Endothelial cell of umbilical vein (primary cell): ENCODE data around the gene UQCRHL. TPM values are rescaled to one million over a fixed set of nuclear protein-coding genes. Genes with fewer than 3 reads are reported as not detected.

Source experiments
- BruUV-seq: library from RNA; stranded (reverse); fragments of 400-500 nt; replicated peaks from 2 replicates; lab custom pipeline; 2021; lab: Mats Ljungman, UMichigan
- CTCF ChIA-PET: fragments of 300-600, 350-600 bp; sonication (Branson Sonifier 250); formaldehyde crosslinking; loops from one replicate; lab custom pipeline; 2021; ENCODE audit warnings: antibody characterized with exemption, inconsistent platforms; lab: Charles Lee
- POLR2A ChIA-PET: fragments of 300-600, 350-600 bp; sonication (Branson Sonifier 250); formaldehyde crosslinking; loops from one replicate; lab custom pipeline; 2021; ENCODE audit warnings: antibody characterized with exemption, inconsistent platforms; lab: Charles Lee
- DNase-seq: peaks from one replicate; pipeline ENCODE4 v3.0.0-alpha.2; 2011; ENCODE audit warnings: low read depth, low spot score
- FAIRE-seq: peaks from 2 replicates; lab custom pipeline; 2011; peaks lifted over from hg19 to GRCh38; lab: Jason Lieb, UNC
- H2AFZ ChIP-seq: 2 replicates; pipeline ENCODE4 v1.6.0; 2012; ENCODE audit warnings: low read depth, low read length, control low read depth, inconsistent platforms
- H3K27ac ChIP-seq: 2 replicates; pipeline ENCODE4 v1.5.1; 2011; ENCODE audit warnings: low read depth, mild to moderate bottlenecking, control low read depth, low read length, moderate library complexity; ENCODE audit not compliant: insufficient read depth
- H3K27me3 ChIP-seq, 2 experiments: 2 replicates each; pipeline versions ENCODE4 v1.6.0 to v1.6.1; 2011; ENCODE audit warnings: low read length in 2 of 2, mixed read lengths in 1 of 2; ENCODE audit not compliant: control insufficient read depth in 2 of 2, insufficient read depth in 2 of 2
- H3K36me3 ChIP-seq, 2 experiments: 2 replicates in 1 of 2; 3 replicates in 1 of 2; pipeline ENCODE4 v1.5.1; 2011; ENCODE audit warnings: low read length in 2 of 2, mild to moderate bottlenecking in 1 of 2, moderate library complexity in 1 of 2; ENCODE audit not compliant: control insufficient read depth in 2 of 2, insufficient read depth in 2 of 2; ENCODE audit errors: extremely low read depth in 1 of 2
- H3K4me1 ChIP-seq: 3 replicates; pipeline ENCODE4 v1.5.1; 2011; ENCODE audit warnings: mild to moderate bottlenecking, low read length; ENCODE audit not compliant: control insufficient read depth, insufficient read depth; ENCODE audit errors: extremely low read depth
- H3K4me2 ChIP-seq: 2 replicates; pipeline ENCODE4 v1.6.1; 2011; ENCODE audit warnings: low read length, control low read depth, mixed read lengths; ENCODE audit not compliant: insufficient read depth
- H3K4me3 ChIP-seq, 3 experiments: fragments of 200-600 bp in 1 of 3; sonication (generic), shearing (Covaris generic) in 1 of 3; replicated peaks in 1 of 3; 2 replicates each; pipeline ENCODE4 v1.5.1; 2011 to 2016; ENCODE audit warnings: control low read depth in 3 of 3, low read length in 3 of 3, mild to moderate bottlenecking in 2 of 3, inconsistent platforms in 1 of 3, low read depth in 1 of 3, moderate library complexity in 1 of 3; ENCODE audit not compliant: insufficient read depth in 1 of 3
- H3K79me2 ChIP-seq: 2 replicates; pipeline ENCODE4 v1.6.0; 2012; ENCODE audit warnings: low read length, inconsistent platforms; ENCODE audit not compliant: control insufficient read depth, insufficient read depth
- H3K9ac ChIP-seq: replicated peaks from 2 replicates; pipeline ENCODE3; 2011; ENCODE audit warnings: low read length, control low read depth; ENCODE audit not compliant: insufficient read depth; ENCODE audit errors: extremely low read depth
- H3K9me1 ChIP-seq: replicated peaks from 3 replicates; pipeline ENCODE4 v1.6.0; 2011; ENCODE audit warnings: mild to moderate bottlenecking, low read length; ENCODE audit not compliant: control insufficient read depth, insufficient read depth; ENCODE audit errors: extremely low read depth
- H3K9me3 ChIP-seq: replicated peaks from 2 replicates; pipeline ENCODE4 v1.5.1; 2012; ENCODE audit warnings: low read length, inconsistent platforms; ENCODE audit not compliant: control insufficient read depth, insufficient read depth
- H4K20me1 ChIP-seq: replicated peaks from 2 replicates; pipeline ENCODE3; 2011; ENCODE audit warnings: mild to moderate bottlenecking, low read length; ENCODE audit not compliant: control insufficient read depth, insufficient read depth; ENCODE audit errors: extremely low read depth
- EZH2 ChIP-seq: IDR thresholded peaks from 2 replicates; pipeline ENCODE4 v1.6.1; 2012; ENCODE audit warnings: borderline replicate concordance, low read depth, mild to moderate bottlenecking, moderate library complexity, low read length, inconsistent platforms; ENCODE audit not compliant: severe bottlenecking
- FOS ChIP-seq: IDR thresholded peaks from 2 replicates; pipeline ENCODE4 v1.6.1; 2011; ENCODE audit warnings: mild to moderate bottlenecking, low read length, moderate library complexity, borderline replicate concordance; ENCODE audit not compliant: insufficient read depth
- GATA2 ChIP-seq: IDR thresholded peaks from 2 replicates; pipeline ENCODE4 v1.7.0; 2011; ENCODE audit warnings: low read depth, mild to moderate bottlenecking, moderate library complexity, mixed read lengths, low read length; ENCODE audit not compliant: insufficient read length, insufficient read depth
- JUN ChIP-seq: IDR thresholded peaks from 2 replicates; pipeline ENCODE4 v1.6.1; 2011; ENCODE audit warnings: borderline replicate concordance, low read depth; ENCODE audit not compliant: insufficient read length, insufficient read depth
- MAX ChIP-seq: IDR thresholded peaks from 2 replicates; pipeline ENCODE4 v1.6.1; 2011; ENCODE audit not compliant: insufficient read depth, insufficient read length
- MYC ChIP-seq: IDR thresholded peaks from one replicate; pipeline ENCODE4 v1.6.1; 2011; ENCODE audit warnings: mild to moderate bottlenecking, low read depth, low read length
- POLR2A ChIP-seq: IDR thresholded peaks from 2 replicates; pipeline ENCODE4 v1.6.1; 2012; ENCODE audit warnings: low read depth, mild to moderate bottlenecking, control low read depth, low read length
- POLR2AphosphoS5 ChIP-seq: IDR thresholded peaks from 2 replicates; pipeline ENCODE4 v1.6.1; 2012; ENCODE audit warnings: low read depth, mild to moderate bottlenecking, control low read depth, low read length, moderate library complexity; ENCODE audit not compliant: insufficient read depth
- dilution Hi-C: fragments of 300-500 bp; cut with MboI; formaldehyde crosslinking; loops from one replicate; pipeline ENCODE4 v1.15.0; 2019; ENCODE audit warnings: low sequenced_read_pairs; ENCODE audit not compliant: extremely low pct_ligation_motif_present
- intact Hi-C: fragments of 100-400 bp; cut with micrococcal nuclease; formaldehyde crosslinking; loops from one replicate; pipeline ENCODE4 v1.10.0; 2022
- polyA plus RNA-seq, 4 experiments: library from polyadenylated mRNA; depleted of rRNA in 3 of 4; stranded (reverse) in 3 of 4; unstranded in 1 of 4; fragments of >200 nt; gene quantifications; 2 replicates each; pipeline versions ENCODE4 v1.2.1 to v1.2.3, GENCODE V29; 2011 to 2012; ENCODE audit warnings: missing spikeins in 1 of 4
- total RNA-seq: library from RNA; stranded (reverse); gene quantifications from 2 replicates; pipeline ENCODE4 v1.2.3, GENCODE V29; 2021
- TF ChIP-seq, protein P1 (sequence below), 2 donors: IDR thresholded peaks; 1 replicate in 1 of 2; 2 replicates in 1 of 2; pipeline ENCODE4 v1.5.1; 2011; ENCODE audit warnings: low read length in 2 of 2, mild to moderate bottlenecking in 2 of 2, moderate library complexity in 2 of 2, control low read depth in 1 of 2, inconsistent platforms in 1 of 2, low read depth in 1 of 2; ENCODE audit not compliant: insufficient read depth in 1 of 2; ENCODE audit errors: extremely low read depth in 1 of 2

Gene UQCRHL
- total and polyA plus RNA-seq, 2 donors (not counting 3 experiments of a cell fraction or from before 2014, with no cell fraction given) = 0.92 to 1.4 TPM

GRCh38 chr1:15796086-15796462 is 11.4 kb downstream of the UQCRHL start:
- peak overlapping the region; percentile 75 for H3K4me2 ChIP-seq
- H3K9me1 ChIP-seq = no peaks in the 10 kb centered on the region
- H3K36me3 ChIP-seq = no peaks in the 10 kb centered on the region
- H4K20me1 ChIP-seq = no peaks in the 10 kb centered on the region
- DNase-seq (no peak), FAIRE-seq (no peak)
- peaks cover 55% of the 10 kb centered on the region for H3K4me1 ChIP-seq
- ChIA-PET CTCF (interaction anchor here (0.8 to 3.6 kb wide), 5 partner anchors 20 to 259 kb away, joined by 3 to 28 read pairs (median 3); no protein-coding TSS in a partner anchor), POLR2A (interaction anchor here (0.7 kb wide), 1 partner anchor 107 kb away, joined by 3 read pairs; no protein-coding TSS in a partner anchor)
- intact Hi-C loops = loop anchor here (1.0 to 5.0 kb wide), 4 partner anchors 38 to 351 kb away; no protein-coding TSS in a partner anchor
- TF ChIP-seq MAX (no peak), GATA2 (no peak), FOS (no peak), JUN (no peak), MYC (no peak), EZH2 (no peak), POLR2A (no peak), POLR2AphosphoS5 (no peak)
- TF ChIP-seq, protein P1, sequence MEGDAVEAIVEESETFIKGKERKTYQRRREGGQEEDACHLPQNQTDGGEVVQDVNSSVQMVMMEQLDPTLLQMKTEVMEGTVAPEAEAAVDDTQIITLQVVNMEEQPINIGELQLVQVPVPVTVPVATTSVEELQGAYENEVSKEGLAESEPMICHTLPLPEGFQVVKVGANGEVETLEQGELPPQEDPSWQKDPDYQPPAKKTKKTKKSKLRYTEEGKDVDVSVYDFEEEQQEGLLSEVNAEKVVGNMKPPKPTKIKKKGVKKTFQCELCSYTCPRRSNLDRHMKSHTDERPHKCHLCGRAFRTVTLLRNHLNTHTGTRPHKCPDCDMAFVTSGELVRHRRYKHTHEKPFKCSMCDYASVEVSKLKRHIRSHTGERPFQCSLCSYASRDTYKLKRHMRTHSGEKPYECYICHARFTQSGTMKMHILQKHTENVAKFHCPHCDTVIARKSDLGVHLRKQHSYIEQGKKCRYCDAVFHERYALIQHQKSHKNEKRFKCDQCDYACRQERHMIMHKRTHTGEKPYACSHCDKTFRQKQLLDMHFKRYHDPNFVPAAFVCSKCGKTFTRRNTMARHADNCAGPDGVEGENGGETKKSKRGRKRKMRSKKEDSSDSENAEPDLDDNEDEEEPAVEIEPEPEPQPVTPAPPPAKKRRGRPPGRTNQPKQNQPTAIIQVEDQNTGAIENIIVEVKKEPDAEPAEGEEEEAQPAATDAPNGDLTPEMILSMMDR (IDR thresholded peaks at IDR 0.05; ENCODE audit: extremely low read depth in 1 of 2, insufficient read depth in 1 of 2, low read depth in 1 of 2, low read length in 2 of 2) = no peak
- H3K27ac ChIP-seq = peak overlapping the region; percentile 88
- dilution Hi-C loops = no loop called here
- BruUV-seq = no TSS peak
- no peaks in the 10 kb centered on the region for H3K9me3 ChIP-seq
- H3K4me3 ChIP-seq = no peak overlapping the region
- H3K9ac ChIP-seq = peak overlapping the region; percentile 45
- no peak overlapping the region for H2AFZ ChIP-seq
- no peaks in the 10 kb centered on the region for H3K27me3 ChIP-seq
- no peaks in the 10 kb centered on the region for H3K79me2 ChIP-seq
